Hepatic stellate cell (primary cell): Measurements from ENCODE around the gene BTBD9.
A peak's percentile ranks its signal among the peaks of the same experiment; 100 is the strongest.

Experiments used
- DNase-seq: peaks from one replicate; pipeline ENCODE4 v3.0.0; 2011; ENCODE audit warnings: low spot score

BTBD9 gene

GRCh38 chr6:38239719-38240451 lies 399.8 kb downstream of the BTBD9 start:
- DNase-seq = peak; percentile 32

DNA sequence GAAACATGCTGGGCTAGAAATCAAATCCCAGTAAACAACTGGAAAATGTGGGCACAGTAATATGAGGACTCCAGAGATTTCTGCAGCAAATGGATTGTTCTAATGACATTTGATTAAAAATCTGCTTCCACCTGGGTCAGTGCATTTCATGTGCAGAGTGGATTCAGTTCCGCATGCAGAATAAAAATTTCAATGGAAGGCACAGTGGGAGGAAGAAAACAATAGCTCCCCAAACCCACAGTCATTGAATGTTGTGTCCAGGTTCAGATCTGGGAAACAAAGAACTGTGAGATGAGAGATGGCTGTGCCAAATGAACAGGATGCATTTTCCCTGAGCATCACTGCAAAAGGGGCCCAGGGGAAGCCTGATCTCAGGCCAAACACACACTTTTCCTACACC lies 403.1 kb downstream of the BTBD9 start:
- no peak for DNase-seq

- no peak for DNase-seq
Measured at GRCh38 chr6:38234934-38235682, 404.6 kb downstream of the BTBD9 start.

- DNase-seq = no peak
Measured at GRCh38 chr6:38234141-38234540, 405.6 kb downstream of the BTBD9 start.

DNA sequence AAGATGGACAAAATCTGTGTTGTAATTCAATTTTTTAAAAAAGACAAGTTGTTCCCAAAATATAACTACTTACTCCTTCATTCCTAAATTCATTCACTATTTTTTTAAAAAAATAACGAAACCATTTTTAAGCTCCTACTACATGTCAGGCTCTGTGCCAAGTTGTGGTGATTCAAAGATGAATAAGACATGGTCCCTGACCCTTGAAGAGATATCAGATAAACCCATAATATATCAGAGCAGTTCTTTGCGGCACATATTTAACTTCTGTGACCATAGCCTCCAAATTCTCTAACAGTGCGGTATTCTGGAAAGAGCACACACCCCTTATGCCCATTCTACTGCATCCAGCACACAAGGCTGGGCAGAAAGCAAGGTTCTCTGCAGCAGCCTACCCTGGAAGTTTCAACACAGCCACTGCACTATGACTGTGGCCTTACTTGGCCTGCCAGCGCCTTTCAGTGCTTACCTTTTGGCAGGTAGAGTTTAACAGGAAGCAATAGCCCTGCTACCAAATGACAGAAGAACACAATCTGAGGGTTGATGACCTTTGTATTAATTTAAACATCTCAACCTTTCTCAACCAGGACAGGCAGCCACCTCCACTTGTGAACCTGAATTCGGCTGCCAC lies 406.5 kb downstream of the BTBD9 start:
- peak; percentile 10 for DNase-seq

GRCh38 chr6:38225766-38226165 lies 414.0 kb downstream of the BTBD9 start:
- DNase-seq = no peak

DNA sequence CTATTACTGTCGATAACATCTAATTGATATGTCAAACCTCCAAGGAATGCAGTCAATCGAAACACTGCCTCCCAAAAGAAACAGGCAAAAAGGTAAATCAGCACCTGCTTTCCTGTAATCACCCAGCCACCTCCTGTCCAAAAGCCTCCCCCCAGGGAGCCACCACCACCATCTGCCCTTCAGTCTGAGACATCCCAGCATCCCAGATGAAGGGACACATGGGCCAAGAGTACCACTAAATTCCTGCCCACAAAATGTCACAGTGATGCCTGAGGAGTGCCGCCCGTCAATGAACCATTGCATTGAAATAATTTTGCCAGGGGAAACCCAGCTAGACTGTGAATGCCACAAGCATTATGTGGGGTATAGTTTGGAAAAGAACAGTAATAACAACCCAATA lies 418.5 kb downstream of the BTBD9 start:
- DNase-seq = no peak

GRCh38 chr6:38220069-38220723 lies 419.5 kb downstream of the BTBD9 start:
- DNase-seq = no peak

DNA sequence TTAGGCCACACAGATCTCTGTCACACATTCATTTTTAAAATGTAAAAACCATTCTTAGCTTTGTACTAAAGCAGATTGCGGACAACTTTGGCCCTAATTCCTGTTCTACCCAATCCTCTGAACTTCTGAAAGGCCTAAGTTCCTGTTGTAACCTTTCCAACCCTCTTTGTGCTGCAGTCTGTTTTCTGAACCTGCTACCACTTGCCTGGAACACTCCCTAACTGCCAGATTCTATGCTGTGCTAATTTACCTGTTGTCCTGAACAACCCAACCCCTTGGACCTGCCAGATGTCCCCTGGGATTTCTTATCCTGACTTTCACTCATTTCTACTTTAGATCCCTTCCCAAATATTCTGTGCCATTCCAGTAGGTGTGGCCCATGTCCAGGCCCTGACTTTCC lies 421.5 kb downstream of the BTBD9 start:
- no peak for DNase-seq

- DNase-seq = no peak
Measured at GRCh38 chr6:38216451-38216850, 423.3 kb downstream of the BTBD9 start.

GRCh38 chr6:38215651-38216311 lies 423.9 kb downstream of the BTBD9 start:
- DNase-seq = no peak

DNA sequence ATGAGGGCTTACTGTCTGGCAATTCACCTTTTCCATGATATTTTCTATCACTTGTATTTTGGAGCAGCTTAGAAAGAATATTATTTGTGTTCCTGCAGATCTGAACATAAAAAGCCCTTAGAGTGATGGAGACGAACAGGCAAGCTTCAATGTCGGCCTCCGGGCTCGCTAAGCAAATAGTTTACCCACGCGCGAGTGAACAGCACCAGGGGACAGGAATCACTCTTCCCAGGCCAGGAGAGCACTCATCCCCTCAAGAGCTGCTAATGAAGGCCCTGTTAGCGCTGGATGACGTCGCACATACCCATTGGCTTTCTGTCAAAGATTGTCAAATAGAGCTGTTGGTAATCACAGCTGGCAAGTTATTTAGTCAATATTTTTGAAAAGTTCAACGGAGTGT lies 424.5 kb downstream of the BTBD9 start:
- no peak for DNase-seq

DNA sequence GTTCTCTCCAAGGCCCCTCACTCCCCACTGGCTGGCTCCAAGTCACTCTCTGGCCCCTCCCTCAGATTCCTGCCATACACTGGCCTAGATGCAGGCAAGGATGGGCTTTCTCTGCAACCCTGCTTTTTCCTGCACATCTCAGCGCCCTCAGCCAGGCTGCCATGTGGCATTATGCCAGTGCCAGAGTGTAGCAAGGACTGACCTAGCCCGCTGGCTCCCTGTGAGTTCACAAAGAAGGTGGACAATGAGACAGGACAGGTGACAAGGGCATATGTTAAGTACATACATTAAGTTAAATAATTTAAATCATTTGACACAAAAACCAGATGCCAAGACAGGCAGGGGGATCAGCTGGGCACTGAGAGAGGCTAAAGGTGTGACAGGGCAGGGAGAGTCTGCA lies 425.6 kb downstream of the BTBD9 start:
- no peak for DNase-seq

DNA sequence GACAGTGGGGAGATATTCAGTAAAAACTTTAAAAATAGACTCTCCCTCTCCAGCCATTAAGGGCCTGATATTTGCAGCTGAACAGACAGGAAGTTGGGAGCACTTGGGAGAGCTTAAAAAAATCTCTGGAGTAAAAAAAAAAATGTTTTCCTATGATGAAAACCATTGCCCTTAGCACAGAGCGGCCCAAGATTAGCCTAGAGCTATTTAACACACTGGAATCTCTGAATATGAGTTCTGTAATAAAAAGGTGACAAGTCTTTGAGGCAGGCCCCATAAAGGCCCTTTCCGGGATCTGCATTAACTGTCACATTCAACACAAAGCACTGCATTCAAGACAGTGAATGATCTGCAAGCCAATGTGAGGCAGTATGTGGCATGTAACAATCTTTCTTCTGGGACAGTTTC lies 426.5 kb downstream of the BTBD9 start:
- no peak for DNase-seq

- DNase-seq = no peak
Measured at GRCh38 chr6:38212579-38212978, 427.1 kb downstream of the BTBD9 start.

DNA sequence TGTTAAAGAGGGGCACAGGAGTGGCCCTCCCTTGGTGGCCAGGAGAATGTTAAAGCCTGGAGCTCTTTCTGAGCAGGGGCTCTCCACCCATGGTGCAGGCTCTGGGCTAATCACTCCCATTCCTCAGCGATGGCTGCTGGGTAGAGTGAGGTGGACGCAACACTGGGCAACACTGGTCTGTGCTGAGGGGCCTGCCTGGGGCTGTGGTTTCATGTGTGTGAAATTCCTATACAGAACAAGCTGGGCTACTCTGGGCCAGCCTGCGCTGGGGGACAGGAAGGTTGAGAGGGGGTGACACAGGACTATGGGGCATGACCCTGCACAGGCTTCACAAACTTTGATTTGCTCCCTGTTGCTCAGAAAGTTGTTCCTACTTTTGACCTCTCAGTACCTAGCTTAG lies 427.6 kb downstream of the BTBD9 start:
- no peak for DNase-seq

GRCh38 chr6:38209371-38210260 lies 430.1 kb downstream of the BTBD9 start:
- no peak for DNase-seq

- no peak for DNase-seq
Measured at GRCh38 chr6:38208028-38208427, 431.7 kb downstream of the BTBD9 start.

DNA sequence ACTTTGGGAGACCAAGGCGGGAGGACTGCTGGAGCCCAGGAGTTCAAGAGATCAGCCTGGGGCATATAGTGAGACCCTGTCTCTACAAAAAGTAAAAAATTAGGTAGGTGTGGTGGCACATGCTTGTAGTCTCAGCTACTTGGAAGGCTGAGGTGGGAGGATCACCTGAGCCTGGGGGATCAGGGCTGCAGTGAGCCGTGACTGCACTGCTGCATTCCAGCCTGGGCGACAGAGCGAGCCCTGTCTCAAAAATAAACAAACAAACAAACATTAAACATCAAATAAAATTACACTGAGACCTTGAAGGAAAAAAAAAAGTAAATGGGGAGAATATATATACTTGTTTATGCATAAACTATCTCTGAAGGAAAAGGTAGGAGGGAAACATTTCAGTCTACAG lies 432.4 kb downstream of the BTBD9 start:
- no peak for DNase-seq

DNA sequence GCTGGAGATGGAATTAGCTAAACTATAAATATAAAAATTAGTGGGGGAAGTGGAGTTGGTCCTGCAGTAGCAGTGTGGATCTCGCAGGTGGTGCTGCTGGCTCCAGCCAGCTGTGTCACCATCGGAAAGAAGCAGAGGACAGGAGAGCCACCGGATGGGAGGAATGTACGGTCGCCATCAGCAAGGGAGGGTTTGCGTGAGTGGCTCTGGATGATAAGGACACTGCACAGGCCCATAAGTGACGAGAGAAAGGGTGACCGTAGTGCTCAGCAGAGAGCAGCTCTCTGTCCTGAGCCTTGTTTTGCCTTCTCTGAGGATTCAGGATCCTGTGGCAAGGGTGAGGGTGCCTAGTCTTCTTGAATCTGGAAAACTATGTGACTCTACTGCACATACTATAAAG lies 441.5 kb downstream of the BTBD9 start:
- no peak for DNase-seq

GRCh38 chr6:38195113-38195635 lies 444.6 kb downstream of the BTBD9 start:
- DNase-seq = no peak
